HUES64 (cell line): ENCODE data around the gene RNASE4.
A peak's percentile ranks its signal among the peaks of the same experiment; 100 is the strongest.

Experiments used
- H3K27ac ChIP-seq: 2 replicates; pipeline ENCODE4 v1.7.0; 2013; ENCODE audit warnings: low read depth, low read length, inconsistent platforms
- H3K27me3 ChIP-seq: 2 replicates; pipeline ENCODE4 v1.6.1; 2013; ENCODE audit warnings: mild to moderate bottlenecking, low read length; ENCODE audit not compliant: insufficient read depth
- H3K36me3 ChIP-seq: 2 replicates; pipeline ENCODE4 v1.6.1; 2013; ENCODE audit warnings: mild to moderate bottlenecking, low read length; ENCODE audit not compliant: insufficient read depth
- H3K4me1 ChIP-seq: 2 replicates; pipeline ENCODE4 v1.6.1; 2013; ENCODE audit warnings: mild to moderate bottlenecking, low read length, moderate library complexity; ENCODE audit not compliant: insufficient read depth
- H3K4me3 ChIP-seq: 2 replicates; pipeline ENCODE4 v1.5.1; 2013; ENCODE audit warnings: mild to moderate bottlenecking, low read length, moderate library complexity
- H3K9ac ChIP-seq: 2 replicates; pipeline ENCODE4 v1.6.1; 2013; ENCODE audit warnings: mild to moderate bottlenecking, low read depth, low read length
- H3K9me3 ChIP-seq: 2 replicates; pipeline ENCODE4 v1.6.1; 2013; ENCODE audit warnings: low read depth, low read length; ENCODE audit not compliant: insufficient read depth
- WGBS: fragments of 150-250, 120-280 bp; methylation state at CpG from one replicate; pipeline ENCODE4 v1.1.7; 2013; ENCODE audit warnings: missing lambda C conversion rate; 5-methylcytosine and 5-hydroxymethylcytosine counted together

The RNASE4 gene

DNA sequence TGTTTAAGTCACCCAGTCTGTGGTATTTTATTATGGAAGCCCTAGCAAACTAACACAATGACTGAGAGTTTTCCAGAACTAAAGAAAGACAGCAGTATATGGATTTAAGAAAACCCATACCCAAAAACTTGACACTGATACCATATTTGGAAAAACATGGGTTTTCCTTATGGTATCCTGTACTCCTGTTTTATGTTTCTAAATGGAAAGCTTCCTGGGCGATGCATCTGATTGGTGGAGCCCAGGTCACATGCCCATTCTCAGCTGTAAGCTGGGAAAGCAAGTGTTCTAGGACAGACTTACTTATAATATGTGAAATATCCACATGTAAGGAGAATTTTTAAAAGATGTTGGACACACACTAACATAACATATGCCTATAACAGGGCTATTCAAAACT, 4.5 kb upstream of the RNASE4 start:
- H3K4me1 ChIP-seq = peaks cover 14% of the 10 kb centered on the region
- no peak overlapping the region for H3K27ac ChIP-seq
- peak overlapping the region; percentile 78; the same call in 1 of the 2 replicates for H3K4me3 ChIP-seq
- no peaks in the 10 kb centered on the region; the same call in 1 of the 2 replicates for H3K27me3 ChIP-seq
- no peaks in the 10 kb centered on the region for H3K9me3 ChIP-seq
- no peaks in the 10 kb centered on the region for H3K36me3 ChIP-seq
- 87% methylated on average over 1 of the region's 1 CpG for WGBS
- H3K9ac ChIP-seq = no peak overlapping the region

- peak overlapping the region; percentile 78 for H3K4me3 ChIP-seq
- peaks cover under 1% of the 10 kb centered on the region; the same call in 1 of the 2 replicates for H3K27me3 ChIP-seq
- H3K9me3 ChIP-seq = no peaks in the 10 kb centered on the region
- 80% methylated on average over 6 of the region's 8 CpGs for WGBS
- peaks cover 14% of the 10 kb centered on the region; the same call in 1 of the 2 replicates for H3K4me1 ChIP-seq
- no peak overlapping the region for H3K27ac ChIP-seq
- no peaks in the 10 kb centered on the region for H3K36me3 ChIP-seq
- no peak overlapping the region for H3K9ac ChIP-seq
Observed at GRCh38 chr14:20680363-20680762, 4.0 kb upstream of the RNASE4 start.

DNA sequence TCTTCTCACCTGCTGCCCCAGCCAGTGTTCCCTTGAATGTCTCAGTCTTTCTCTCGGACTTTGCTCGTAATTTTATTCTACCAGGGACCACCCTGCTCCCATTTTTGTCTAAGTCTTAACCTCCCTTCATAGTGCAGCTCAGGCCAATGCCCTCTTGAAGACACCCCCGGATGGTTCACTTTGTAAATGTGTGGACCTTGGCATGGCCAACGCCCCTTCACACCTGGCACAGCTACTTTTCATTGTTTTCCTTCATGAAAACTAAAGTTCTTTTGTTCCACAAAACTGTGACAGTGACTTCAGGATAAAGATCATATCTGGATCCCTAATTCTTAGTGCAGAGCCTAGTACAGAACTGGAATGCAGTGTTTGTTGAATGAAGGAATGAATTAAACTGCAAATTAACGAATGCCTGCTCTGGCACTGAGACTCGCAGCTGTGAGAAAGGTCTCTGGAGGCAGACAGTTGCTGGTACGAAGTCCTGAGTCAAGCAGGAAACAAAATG, 3.5 kb upstream of the RNASE4 start:
- Histone ChIP-seq H3K4me3 (peak overlapping the region; percentile 78), H3K9me3 (no peaks in the 10 kb centered on the region), H3K27me3 (peaks cover 2% of the 10 kb centered on the region; the same call in 1 of the 2 replicates), H3K27ac (no peak overlapping the region), H3K36me3 (no peaks in the 10 kb centered on the region), H3K9ac (peak overlapping the region; percentile 66; the same call in 1 of the 2 replicates), H3K4me1 (peaks cover 14% of the 10 kb centered on the region; the same call in 1 of the 2 replicates)
- WGBS = 23% methylated on average over 7 of the region's 7 CpGs

GRCh38 chr14:20681348-20682126, 2.8 kb upstream of the RNASE4 start:
- Histone ChIP-seq H3K36me3 (no peaks in the 10 kb centered on the region), H3K4me1 (peaks cover 8% of the 10 kb centered on the region; the same call in 1 of the 2 replicates), H3K4me3 (peak overlapping the region; percentile 78), H3K9ac (peak overlapping the region; percentile 74), H3K27me3 (peaks cover 2% of the 10 kb centered on the region; the same call in 1 of the 2 replicates), H3K9me3 (no peaks in the 10 kb centered on the region), H3K27ac (peak overlapping the region; percentile 78)
- 1% methylated on average over 25 of the region's 25 CpGs for WGBS

DNA sequence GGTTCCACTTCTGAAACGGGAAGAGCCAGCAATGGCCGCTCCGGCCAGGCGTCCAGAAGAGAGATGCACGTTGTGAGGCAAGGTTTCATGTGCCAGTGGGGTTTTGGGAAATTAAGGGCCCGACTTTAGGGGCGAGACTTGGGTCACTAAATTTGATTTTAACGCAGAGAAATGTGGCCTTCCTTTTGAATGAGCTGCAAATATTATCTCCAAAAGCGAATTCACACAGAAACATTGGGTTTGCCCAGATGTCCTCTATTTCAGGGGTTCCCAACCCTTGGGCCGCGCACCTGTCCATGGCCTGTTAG, 2.3 kb upstream of the RNASE4 start:
- peak overlapping the region; percentile 78 for H3K4me3 ChIP-seq
- peaks cover 2% of the 10 kb centered on the region; the same call in 1 of the 2 replicates for H3K27me3 ChIP-seq
- H3K9me3 ChIP-seq = no peaks in the 10 kb centered on the region
- WGBS = under 1% methylated on average over 11 of the region's 11 CpGs
- no peaks in the 10 kb centered on the region for H3K36me3 ChIP-seq
- peaks cover 7% of the 10 kb centered on the region; the same call in 1 of the 2 replicates for H3K4me1 ChIP-seq
- H3K9ac ChIP-seq = peak overlapping the region; percentile 74
- peak overlapping the region; percentile 78 for H3K27ac ChIP-seq

DNA sequence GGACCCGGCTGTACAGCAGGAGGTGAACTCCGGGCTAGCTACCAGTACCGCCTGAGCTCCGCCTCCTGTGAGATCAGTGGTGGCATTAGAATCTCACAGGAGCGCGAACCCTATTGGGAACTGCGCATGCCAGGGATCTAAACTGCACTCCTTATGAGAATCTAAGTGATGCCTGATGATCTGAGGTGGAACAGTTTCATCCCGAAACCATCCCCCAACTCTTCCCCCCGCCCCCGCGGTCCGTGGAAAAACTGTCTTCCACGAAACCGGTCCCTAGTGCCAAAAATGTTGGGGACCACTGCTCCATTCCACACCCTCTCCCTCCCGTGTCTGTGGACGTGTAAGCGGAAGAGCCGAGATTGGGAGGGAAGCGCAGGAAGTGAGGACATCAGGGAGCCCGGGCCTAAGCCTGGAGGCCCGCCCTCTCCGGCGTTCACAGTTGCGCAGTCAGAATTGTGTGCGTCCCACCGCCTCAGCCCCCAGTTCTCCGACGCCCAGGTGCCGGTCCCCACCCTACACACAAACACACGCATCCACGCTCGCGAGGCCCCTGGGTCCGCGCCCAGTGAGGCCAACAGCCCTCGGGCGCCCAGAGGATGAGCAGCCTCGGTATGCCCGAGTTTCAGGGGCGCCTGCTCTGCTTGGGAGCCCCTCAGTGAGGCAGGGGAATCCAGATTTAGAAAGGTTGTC, 1.8 kb upstream of the RNASE4 start:
- Histone ChIP-seq H3K9me3 (no peaks in the 10 kb centered on the region), H3K4me3 (peak overlapping the region; percentile 78), H3K4me1 (peaks cover 7% of the 10 kb centered on the region; the same call in 1 of the 2 replicates), H3K36me3 (no peaks in the 10 kb centered on the region), H3K27ac (peak overlapping the region; percentile 78), H3K27me3 (peaks cover 2% of the 10 kb centered on the region; the same call in 1 of the 2 replicates), H3K9ac (peak overlapping the region; percentile 74)
- WGBS = under 1% methylated on average over 40 of the region's 40 CpGs

GRCh38 chr14:20683125-20683890, 1.1 kb upstream of the RNASE4 start:
- Histone ChIP-seq H3K27me3 (peaks cover 2% of the 10 kb centered on the region; the same call in 1 of the 2 replicates), H3K4me3 (peak overlapping the region; percentile 78), H3K9me3 (no peaks in the 10 kb centered on the region), H3K27ac (peak overlapping the region; percentile 78), H3K4me1 (peaks cover 7% of the 10 kb centered on the region; the same call in 1 of the 2 replicates), H3K9ac (peak overlapping the region; percentile 74), H3K36me3 (no peaks in the 10 kb centered on the region)
- under 1% methylated on average over 38 of the region's 38 CpGs for WGBS

- Histone ChIP-seq H3K4me3 (peak overlapping the region; percentile 78), H3K27ac (no peak overlapping the region), H3K9ac (peak overlapping the region; percentile 59), H3K4me1 (peaks cover 7% of the 10 kb centered on the region; the same call in 1 of the 2 replicates), H3K9me3 (no peaks in the 10 kb centered on the region), H3K36me3 (no peaks in the 10 kb centered on the region), H3K27me3 (peaks cover 2% of the 10 kb centered on the region; the same call in 1 of the 2 replicates)
- 10% methylated on average over 20 of the region's 22 CpGs for WGBS
Observed at GRCh38 chr14:20684662-20685456, 499 bp downstream of the RNASE4 start.

- Histone ChIP-seq H3K9me3 (no peaks in the 10 kb centered on the region), H3K4me1 (no peaks in the 10 kb centered on the region), H3K4me3 (no peak overlapping the region), H3K9ac (no peak overlapping the region), H3K27ac (no peak overlapping the region), H3K36me3 (no peaks in the 10 kb centered on the region), H3K27me3 (peaks cover 2% of the 10 kb centered on the region; the same call in 1 of the 2 replicates)
- 73% methylated on average over 6 of the region's 7 CpGs for WGBS
Observed at GRCh38 chr14:20686386-20687143, 2.2 kb downstream of the RNASE4 start.
